Kidney epithelial cell (primary cell): Measurements from ENCODE around the gene TMEM60. TPM values are rescaled to one million over a fixed set of nuclear protein-coding genes. Genes with fewer than 3 reads are reported as not detected.

Experiments used
- DNase-seq: peaks from one replicate; pipeline ENCODE4 v3.0.0-alpha.2; 2010; ENCODE audit warnings: low read depth
- H3K27me3 ChIP-seq: 2 replicates; pipeline ENCODE4 v1.6.0; 2011; ENCODE audit warnings: low read length; ENCODE audit not compliant: control insufficient read depth, insufficient read depth
- H3K36me3 ChIP-seq: 2 replicates; pipeline ENCODE4 v1.5.1; 2011; ENCODE audit warnings: low read length; ENCODE audit not compliant: control insufficient read depth, insufficient read depth
- H3K4me3 ChIP-seq: 2 replicates; pipeline ENCODE4 v1.5.1; 2011; ENCODE audit warnings: low read depth, mild to moderate bottlenecking, control low read depth, low read length
- total RNA-seq: library from RNA; depleted of rRNA; stranded (reverse); fragments of >200 nt; gene quantifications from 2 replicates; pipeline ENCODE4 v1.2.3, GENCODE V29; 2015
- TF ChIP-seq, protein P1 (sequence below): IDR thresholded peaks from 2 replicates; pipeline ENCODE4 v1.5.1; 2011; ENCODE audit warnings: mild to moderate bottlenecking, moderate library complexity, low read length, control low read depth, inconsistent platforms; ENCODE audit not compliant: insufficient read depth, poor library complexity, severe bottlenecking

Gene TMEM60
- total RNA-seq, 1 donor from 2014 or later: 11.9 TPM

DNA sequence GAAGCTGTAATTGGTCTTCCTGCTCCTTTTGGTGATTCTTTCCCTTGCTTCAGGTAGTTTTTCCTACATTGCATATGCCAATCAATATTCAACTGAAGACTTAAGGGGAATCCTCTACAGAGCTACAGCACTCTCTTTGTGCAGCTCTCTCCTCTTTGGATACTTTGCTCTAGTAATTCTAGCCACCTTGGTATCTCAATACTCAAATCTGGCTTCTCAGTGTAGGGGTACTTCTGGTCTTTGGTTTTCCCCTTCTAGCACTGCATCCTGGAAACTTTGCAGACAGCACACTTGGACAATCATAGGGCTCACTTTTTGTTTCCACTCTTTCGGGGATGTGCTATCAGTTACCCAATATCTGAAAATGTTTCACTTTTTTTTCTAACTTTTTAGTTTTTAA, 10.3 kb upstream of the TMEM60 start:
- DNase-seq: no peak
- H3K27me3 ChIP-seq: no peaks in the 10 kb centered on the region
- no peaks in the 10 kb centered on the region for H3K36me3 ChIP-seq
- no peak overlapping the region for H3K4me3 ChIP-seq
- TF ChIP-seq, protein P1, sequence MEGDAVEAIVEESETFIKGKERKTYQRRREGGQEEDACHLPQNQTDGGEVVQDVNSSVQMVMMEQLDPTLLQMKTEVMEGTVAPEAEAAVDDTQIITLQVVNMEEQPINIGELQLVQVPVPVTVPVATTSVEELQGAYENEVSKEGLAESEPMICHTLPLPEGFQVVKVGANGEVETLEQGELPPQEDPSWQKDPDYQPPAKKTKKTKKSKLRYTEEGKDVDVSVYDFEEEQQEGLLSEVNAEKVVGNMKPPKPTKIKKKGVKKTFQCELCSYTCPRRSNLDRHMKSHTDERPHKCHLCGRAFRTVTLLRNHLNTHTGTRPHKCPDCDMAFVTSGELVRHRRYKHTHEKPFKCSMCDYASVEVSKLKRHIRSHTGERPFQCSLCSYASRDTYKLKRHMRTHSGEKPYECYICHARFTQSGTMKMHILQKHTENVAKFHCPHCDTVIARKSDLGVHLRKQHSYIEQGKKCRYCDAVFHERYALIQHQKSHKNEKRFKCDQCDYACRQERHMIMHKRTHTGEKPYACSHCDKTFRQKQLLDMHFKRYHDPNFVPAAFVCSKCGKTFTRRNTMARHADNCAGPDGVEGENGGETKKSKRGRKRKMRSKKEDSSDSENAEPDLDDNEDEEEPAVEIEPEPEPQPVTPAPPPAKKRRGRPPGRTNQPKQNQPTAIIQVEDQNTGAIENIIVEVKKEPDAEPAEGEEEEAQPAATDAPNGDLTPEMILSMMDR: no peak

DNA sequence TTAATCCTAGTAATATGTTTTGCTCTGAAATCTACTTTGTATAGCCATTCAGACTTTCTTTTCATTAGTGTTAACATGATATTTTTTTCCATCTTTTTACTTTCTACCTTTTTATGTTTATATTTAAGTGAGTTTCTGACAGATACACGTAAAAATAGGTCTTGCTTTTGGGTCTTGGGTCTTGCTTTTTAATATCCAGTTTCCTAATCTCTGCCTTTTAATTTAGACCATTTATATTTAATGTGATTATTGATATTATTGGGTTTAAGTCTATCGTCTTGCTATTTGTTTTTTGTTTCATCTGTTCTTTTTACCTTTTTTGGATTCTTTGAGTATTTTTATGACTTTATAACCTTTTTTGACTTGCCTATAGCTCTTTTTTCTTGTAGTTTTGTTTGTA, 8.2 kb upstream of the TMEM60 start:
- H3K27me3 ChIP-seq: no peaks in the 10 kb centered on the region
- H3K4me3 ChIP-seq: no peak overlapping the region
- TF ChIP-seq, protein P1: no peak
- no peak for DNase-seq
- H3K36me3 ChIP-seq: no peaks in the 10 kb centered on the region

DNA sequence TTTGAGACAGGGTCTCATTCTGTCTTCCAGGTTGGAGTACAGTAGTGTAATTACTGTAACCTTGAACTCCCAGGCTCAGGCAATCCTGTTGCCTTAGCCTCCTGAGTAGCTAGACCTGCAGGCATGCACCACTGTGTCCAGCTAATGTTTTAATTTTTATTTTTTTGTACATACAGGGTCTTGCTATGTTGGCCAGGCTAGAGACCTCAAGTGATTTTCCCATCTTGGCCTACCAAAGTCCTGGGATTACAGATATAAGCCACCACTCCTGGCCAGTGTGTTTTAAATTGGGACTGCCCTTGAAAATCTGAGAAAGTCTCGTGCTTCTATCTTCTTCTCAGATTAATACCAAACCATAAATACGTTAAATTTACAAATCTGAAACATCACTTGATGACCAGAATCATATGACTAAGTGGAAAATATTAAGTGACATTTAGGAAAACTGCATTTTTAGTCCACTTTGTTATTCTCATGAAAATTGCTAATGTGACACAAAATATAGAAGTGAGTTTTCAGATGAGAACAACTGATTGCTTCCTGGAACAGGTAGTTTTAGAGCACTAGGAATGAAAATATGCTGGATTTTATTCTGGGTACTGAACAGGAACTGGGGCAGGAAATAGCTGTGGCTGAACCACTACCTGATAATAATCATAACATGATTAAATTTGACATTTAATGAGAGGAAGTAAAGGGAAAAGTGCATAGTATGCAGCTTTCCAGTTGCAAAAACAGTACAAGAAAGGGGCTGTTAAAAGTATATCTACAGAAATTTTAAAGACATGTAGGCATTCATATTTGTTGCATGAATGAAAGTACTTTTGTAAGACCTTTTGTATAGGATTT, 4.5 kb upstream of the TMEM60 start:
- TF ChIP-seq, protein P1: no peak
- Histone ChIP-seq H3K36me3 (no peaks in the 10 kb centered on the region), H3K4me3 (no peak overlapping the region), H3K27me3 (no peaks in the 10 kb centered on the region)
- no peak for DNase-seq

DNA sequence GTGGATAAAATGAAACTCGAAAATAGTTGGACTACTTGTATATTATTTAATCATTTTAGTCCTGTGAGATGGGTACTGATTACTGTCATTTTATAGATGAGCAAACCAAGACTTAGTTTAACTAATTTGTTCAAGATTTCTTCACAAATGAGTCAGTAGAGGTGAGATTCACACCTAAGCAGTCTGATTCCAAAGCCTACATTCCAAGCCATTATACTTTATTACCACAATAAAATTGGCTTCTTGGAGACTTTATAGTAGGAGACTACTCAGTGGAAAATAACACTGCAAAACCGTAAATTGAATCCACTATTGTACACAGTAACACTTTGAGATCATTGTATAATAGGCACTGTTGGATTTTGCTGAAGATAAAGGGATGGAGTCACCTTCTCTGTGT, 2.5 kb upstream of the TMEM60 start:
- DNase-seq: no peak
- H3K27me3 ChIP-seq: no peaks in the 10 kb centered on the region
- H3K36me3 ChIP-seq: no peaks in the 10 kb centered on the region
- TF ChIP-seq, protein P1: no peak
- H3K4me3 ChIP-seq: no peak overlapping the region

DNA sequence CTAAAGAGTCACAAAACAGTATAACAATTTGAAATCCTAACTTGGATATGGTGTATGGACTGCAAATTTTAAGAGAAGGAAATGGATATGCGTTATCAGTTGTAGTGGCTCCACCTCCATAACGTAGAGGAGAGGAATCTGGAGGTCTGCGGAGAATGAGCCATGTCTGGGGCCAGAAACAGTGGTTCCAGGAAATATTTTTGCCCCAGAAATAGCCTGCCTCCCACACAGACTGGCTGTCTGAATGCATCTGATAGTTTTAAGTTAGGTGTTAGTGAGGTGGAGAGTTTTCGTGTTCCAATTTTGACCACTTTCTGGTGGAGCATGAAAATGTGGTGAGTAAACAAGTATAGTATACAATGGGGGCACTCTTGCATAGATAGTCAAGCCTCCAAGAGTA, 1.9 kb upstream of the TMEM60 start:
- Histone ChIP-seq H3K4me3 (no peak overlapping the region), H3K36me3 (no peaks in the 10 kb centered on the region), H3K27me3 (no peaks in the 10 kb centered on the region)
- TF ChIP-seq, protein P1: no peak
- no peak for DNase-seq
